ENCODE data around the gene ABCA3.

ABCA3 gene

DNA sequence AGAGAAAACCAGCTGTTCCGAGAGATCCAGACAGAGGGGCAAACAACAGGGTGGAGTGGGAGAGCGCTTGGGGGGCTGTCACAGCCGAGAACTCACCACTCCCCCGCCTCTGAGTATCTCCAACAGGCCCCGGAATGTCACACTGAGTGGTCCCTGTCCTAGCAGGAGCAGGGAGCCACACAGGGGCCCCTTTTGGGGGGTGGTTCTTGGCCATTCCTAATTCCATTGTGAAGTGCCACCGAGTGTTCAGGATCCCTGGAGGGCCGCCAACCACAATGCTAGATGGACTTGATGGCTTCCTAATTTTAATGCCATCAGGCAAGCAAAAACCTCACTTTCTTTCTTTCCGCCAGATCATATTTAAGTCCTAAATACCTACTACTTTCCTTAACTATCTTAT is 16.8 kb downstream of the ABCA3 start:
- H3K4me3 ChIP-seq (replicated peaks; ENCODE audit: insufficient read depth, low read length): no peak overlapping the region
- no peaks in the 10 kb centered on the region for H3K27me3 ChIP-seq (ENCODE audit: insufficient read depth, poor library complexity, severe bottlenecking)
- H3K27ac ChIP-seq (replicated peaks): no peak overlapping the region
- no peak for DNase-seq (ENCODE audit: low read depth in 1 of 2, low spot score in 1 of 2)
- TF ChIP-seq, protein P1, sequence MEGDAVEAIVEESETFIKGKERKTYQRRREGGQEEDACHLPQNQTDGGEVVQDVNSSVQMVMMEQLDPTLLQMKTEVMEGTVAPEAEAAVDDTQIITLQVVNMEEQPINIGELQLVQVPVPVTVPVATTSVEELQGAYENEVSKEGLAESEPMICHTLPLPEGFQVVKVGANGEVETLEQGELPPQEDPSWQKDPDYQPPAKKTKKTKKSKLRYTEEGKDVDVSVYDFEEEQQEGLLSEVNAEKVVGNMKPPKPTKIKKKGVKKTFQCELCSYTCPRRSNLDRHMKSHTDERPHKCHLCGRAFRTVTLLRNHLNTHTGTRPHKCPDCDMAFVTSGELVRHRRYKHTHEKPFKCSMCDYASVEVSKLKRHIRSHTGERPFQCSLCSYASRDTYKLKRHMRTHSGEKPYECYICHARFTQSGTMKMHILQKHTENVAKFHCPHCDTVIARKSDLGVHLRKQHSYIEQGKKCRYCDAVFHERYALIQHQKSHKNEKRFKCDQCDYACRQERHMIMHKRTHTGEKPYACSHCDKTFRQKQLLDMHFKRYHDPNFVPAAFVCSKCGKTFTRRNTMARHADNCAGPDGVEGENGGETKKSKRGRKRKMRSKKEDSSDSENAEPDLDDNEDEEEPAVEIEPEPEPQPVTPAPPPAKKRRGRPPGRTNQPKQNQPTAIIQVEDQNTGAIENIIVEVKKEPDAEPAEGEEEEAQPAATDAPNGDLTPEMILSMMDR (IDR thresholded peaks at IDR 0.05; ENCODE audit: insufficient read depth, low read length): no peak
- TF ChIP-seq, protein P2, sequence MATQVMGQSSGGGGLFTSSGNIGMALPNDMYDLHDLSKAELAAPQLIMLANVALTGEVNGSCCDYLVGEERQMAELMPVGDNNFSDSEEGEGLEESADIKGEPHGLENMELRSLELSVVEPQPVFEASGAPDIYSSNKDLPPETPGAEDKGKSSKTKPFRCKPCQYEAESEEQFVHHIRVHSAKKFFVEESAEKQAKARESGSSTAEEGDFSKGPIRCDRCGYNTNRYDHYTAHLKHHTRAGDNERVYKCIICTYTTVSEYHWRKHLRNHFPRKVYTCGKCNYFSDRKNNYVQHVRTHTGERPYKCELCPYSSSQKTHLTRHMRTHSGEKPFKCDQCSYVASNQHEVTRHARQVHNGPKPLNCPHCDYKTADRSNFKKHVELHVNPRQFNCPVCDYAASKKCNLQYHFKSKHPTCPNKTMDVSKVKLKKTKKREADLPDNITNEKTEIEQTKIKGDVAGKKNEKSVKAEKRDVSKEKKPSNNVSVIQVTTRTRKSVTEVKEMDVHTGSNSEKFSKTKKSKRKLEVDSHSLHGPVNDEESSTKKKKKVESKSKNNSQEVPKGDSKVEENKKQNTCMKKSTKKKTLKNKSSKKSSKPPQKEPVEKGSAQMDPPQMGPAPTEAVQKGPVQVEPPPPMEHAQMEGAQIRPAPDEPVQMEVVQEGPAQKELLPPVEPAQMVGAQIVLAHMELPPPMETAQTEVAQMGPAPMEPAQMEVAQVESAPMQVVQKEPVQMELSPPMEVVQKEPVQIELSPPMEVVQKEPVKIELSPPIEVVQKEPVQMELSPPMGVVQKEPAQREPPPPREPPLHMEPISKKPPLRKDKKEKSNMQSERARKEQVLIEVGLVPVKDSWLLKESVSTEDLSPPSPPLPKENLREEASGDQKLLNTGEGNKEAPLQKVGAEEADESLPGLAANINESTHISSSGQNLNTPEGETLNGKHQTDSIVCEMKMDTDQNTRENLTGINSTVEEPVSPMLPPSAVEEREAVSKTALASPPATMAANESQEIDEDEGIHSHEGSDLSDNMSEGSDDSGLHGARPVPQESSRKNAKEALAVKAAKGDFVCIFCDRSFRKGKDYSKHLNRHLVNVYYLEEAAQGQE (IDR thresholded peaks at IDR 0.05; ENCODE audit: insufficient replicate concordance, low read depth): no peak
- TF ChIP-seq POLR2AphosphoS5 (IDR thresholded peaks at IDR 0.05; ENCODE audit: low read depth) (no peak), GABPA (IDR thresholded peaks at IDR 0.05; ENCODE audit: low read depth) (no peak)

DNA sequence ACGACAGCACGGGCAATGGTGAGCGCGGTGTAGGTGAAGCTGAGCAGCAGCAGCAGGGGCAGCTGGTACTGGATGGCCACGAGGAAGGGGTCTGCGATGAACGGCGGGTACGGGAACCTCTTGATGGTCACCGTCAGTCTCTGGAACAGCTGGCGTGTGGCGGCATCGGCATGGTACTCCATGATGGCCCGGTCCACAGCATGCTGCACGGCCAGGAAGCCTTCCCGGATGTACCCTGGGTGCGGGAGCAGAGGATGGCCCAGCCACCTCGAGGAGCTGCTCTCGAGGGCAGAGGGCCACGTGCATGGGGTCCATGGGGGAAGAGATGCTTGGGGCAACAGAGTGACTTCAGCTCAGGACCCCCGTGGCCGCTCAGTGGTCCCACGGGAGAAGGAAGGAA is 20.9 kb downstream of the ABCA3 start:
- TF ChIP-seq POLR2AphosphoS5 (IDR thresholded peaks at IDR 0.05; ENCODE audit: low read depth) (no peak), SPI1 (IDR thresholded peaks at IDR 0.05; ENCODE audit: borderline replicate concordance, low read depth) (no peak), GABPA (IDR thresholded peaks at IDR 0.05; ENCODE audit: low read depth) (no peak)
- TF ChIP-seq, protein P1 (IDR thresholded peaks at IDR 0.05; ENCODE audit: insufficient read depth, low read length): no peak
- TF ChIP-seq, protein P2 (IDR thresholded peaks at IDR 0.05; ENCODE audit: insufficient replicate concordance, low read depth): no peak
- Histone ChIP-seq H3K27me3 (ENCODE audit: insufficient read depth, poor library complexity, severe bottlenecking) (no peaks in the 10 kb centered on the region), H3K4me3 (replicated peaks; ENCODE audit: insufficient read depth, low read length) (no peak overlapping the region), H3K27ac (replicated peaks) (no peak overlapping the region)
- no peak for DNase-seq (ENCODE audit: low read depth in 1 of 2, low spot score in 1 of 2)

DNA sequence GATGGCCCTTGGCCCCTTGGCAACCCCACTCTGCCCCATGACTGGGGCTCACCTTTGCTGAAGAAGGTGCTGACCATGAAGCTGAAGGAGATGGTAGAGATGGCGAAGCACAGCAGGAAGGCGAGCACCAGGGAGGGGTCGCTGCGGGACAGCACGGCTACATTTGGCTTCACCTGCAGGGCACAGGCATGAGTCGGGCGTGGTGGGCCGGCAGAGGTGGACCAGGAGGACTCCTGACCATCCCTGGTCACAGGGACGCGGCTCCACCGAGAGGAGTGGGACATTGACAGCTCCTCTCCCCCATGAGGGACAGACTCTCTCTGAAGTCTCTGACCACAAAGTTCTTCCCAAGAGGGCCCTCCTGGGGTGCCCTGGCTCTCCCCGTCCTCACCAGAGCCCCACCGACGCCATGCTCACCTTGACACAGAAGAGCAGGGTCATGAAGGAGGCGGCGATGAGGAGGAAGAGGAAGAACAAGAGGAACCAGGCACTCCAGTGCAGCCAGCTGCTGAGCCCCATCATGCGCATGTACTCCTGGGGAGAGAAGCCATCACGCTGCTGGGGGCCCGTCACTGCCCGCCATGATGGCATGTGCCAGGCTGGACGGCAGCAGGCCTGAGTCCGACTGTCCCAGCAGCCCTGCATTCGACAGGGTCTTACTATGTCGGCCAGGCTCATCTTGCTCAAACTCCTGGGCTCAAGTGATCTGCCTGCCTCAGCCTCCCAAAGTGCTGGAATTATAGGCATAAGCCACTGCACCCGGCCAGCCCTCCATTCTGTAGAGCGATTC is 23.1 kb downstream of the ABCA3 start:
- no peak for DNase-seq (ENCODE audit: low read depth in 1 of 2, low spot score in 1 of 2)
- Histone ChIP-seq H3K27me3 (ENCODE audit: insufficient read depth, poor library complexity, severe bottlenecking) (no peaks in the 10 kb centered on the region), H3K27ac (replicated peaks) (no peak overlapping the region), H3K4me3 (replicated peaks; ENCODE audit: insufficient read depth, low read length) (no peak overlapping the region)
- TF ChIP-seq, protein P2 (IDR thresholded peaks at IDR 0.05; ENCODE audit: insufficient replicate concordance, low read depth): no peak
